ENCODE data around the gene PTPRG. TPM values are rescaled to one million over a fixed set of nuclear protein-coding genes. Genes with fewer than 3 reads are reported as not detected.

Gene PTPRG
- total and polyA plus RNA-seq, 2 of the 13 experiments (the other 11 are each of a cell fraction or from before 2014, with no cell fraction given), result 8.0 to 25.3 TPM

- no peak for FAIRE-seq
- H3K27ac ChIP-seq (ENCODE audit: extremely low read length, insufficient read depth, low read length), result no peak overlapping the region
- no peak for TF ChIP-seq SIX1 (CRISPR knock-in tag; IDR thresholded peaks at IDR 0.05; ENCODE audit: borderline replicate concordance)
- TF ChIP-seq, protein P1, sequence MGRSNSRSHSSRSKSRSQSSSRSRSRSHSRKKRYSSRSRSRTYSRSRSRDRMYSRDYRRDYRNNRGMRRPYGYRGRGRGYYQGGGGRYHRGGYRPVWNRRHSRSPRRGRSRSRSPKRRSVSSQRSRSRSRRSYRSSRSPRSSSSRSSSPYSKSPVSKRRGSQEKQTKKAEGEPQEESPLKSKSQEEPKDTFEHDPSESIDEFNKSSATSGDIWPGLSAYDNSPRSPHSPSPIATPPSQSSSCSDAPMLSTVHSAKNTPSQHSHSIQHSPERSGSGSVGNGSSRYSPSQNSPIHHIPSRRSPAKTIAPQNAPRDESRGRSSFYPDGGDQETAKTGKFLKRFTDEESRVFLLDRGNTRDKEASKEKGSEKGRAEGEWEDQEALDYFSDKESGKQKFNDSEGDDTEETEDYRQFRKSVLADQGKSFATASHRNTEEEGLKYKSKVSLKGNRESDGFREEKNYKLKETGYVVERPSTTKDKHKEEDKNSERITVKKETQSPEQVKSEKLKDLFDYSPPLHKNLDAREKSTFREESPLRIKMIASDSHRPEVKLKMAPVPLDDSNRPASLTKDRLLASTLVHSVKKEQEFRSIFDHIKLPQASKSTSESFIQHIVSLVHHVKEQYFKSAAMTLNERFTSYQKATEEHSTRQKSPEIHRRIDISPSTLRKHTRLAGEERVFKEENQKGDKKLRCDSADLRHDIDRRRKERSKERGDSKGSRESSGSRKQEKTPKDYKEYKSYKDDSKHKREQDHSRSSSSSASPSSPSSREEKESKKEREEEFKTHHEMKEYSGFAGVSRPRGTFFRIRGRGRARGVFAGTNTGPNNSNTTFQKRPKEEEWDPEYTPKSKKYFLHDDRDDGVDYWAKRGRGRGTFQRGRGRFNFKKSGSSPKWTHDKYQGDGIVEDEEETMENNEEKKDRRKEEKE (IDR thresholded peaks at IDR 0.05), result no peak
- H3K4me2 ChIP-seq (ENCODE audit: low read depth, low read length), result no peak overlapping the region
- no peaks in the 10 kb centered on the region for H3K9me3 ChIP-seq (ENCODE audit: low read length)
- BruUV-seq (replicated peaks), result no TSS peak
- H3K9ac ChIP-seq (ENCODE audit: insufficient read depth, low read depth, low read length), result no peak overlapping the region
- no peak for ATAC-seq
- no peak for DNase-seq (ENCODE audit: low spot score)
- H3K36me3 ChIP-seq (replicated peaks in 1 of 2; ENCODE audit: control insufficient read depth in 1 of 2, insufficient read depth in 2 of 2, low read length in 2 of 2), result peaks cover 1 to 6% of the 10 kb centered on the region in 2 experiments; a peak in 3 of 5 replicates
- no peak overlapping the region for H3K4me3 ChIP-seq (replicated peaks in 1 of 3; ENCODE audit: insufficient read depth in 1 of 3, low read depth in 2 of 3, low read length in 3 of 3)
- H3K4me1 ChIP-seq (ENCODE audit: insufficient read depth, low read length), result no peaks in the 10 kb centered on the region
- H3K27me3 ChIP-seq (ENCODE audit: control insufficient read depth in 1 of 2, insufficient read depth in 2 of 2, low read length in 2 of 2), result no peaks in the 10 kb centered on the region
- ChIA-PET CTCF (ENCODE audit: low intra/inter-chr PET ratio, low total read pairs) (no interaction called here), POLR2A (no interaction called here)
- H3K79me2 ChIP-seq (ENCODE audit: insufficient read depth, low read length), result no peaks in the 10 kb centered on the region
- in situ Hi-C loops (cut with HindIII; ENCODE audit: extremely low pct_ligation_motif_present, low pct_unique_long_range_greater_than_20kb) (no loop called here), intact Hi-C loops (cut with micrococcal nuclease; ENCODE audit: unreplicated experiment) (no loop called here)
- WGBS (ENCODE audit: low lambda C conversion rate), result 98% methylated on average over 12 of the region's 12 CpGs
- H4K20me1 ChIP-seq (ENCODE audit: insufficient read depth, low read length), result no peaks in the 10 kb centered on the region
- no peak overlapping the region for H2AFZ ChIP-seq (ENCODE audit: low read length)
Measured at GRCh38 chr3:62242831-62243509, 681.6 kb downstream of the PTPRG start.

DNA sequence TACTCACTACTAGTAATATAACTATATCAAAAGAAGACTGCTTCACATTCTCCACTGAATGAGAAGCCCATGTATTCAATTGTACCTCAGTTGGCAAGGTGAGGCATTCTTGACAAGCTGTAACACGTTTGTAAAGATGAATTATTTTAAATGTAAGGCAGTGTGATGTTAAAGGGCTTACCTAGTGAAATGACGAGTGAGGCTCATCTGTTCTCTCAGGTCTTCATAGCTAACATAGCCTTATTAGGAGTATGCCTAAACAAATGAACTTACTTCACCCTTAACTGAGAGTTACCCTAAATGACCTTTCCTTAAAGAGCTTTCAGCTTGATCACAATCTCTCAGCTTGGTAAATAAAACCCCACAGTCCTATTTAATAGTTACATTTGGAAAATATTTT lies 684.7 kb downstream of the PTPRG start:
- H3K4me3 ChIP-seq (replicated peaks in 1 of 3; ENCODE audit: insufficient read depth in 1 of 3, low read depth in 2 of 3, low read length in 3 of 3), result no peak overlapping the region
- no peak overlapping the region for H3K27ac ChIP-seq (ENCODE audit: extremely low read length, insufficient read depth, low read length)
- no peak overlapping the region for H3K9ac ChIP-seq (ENCODE audit: insufficient read depth, low read depth, low read length)
- WGBS (ENCODE audit: low lambda C conversion rate), result 98% methylated on average over 2 of the region's 2 CpGs
- in situ Hi-C loops (cut with HindIII; ENCODE audit: extremely low pct_ligation_motif_present, low pct_unique_long_range_greater_than_20kb) (no loop called here), intact Hi-C loops (cut with micrococcal nuclease; ENCODE audit: unreplicated experiment) (no loop called here)
- DNase-seq (ENCODE audit: low spot score), result no peak
- ATAC-seq, result no peak
- POLR2A ChIA-PET, result no interaction called here
- H4K20me1 ChIP-seq (ENCODE audit: insufficient read depth, low read length), result no peaks in the 10 kb centered on the region
- H3K27me3 ChIP-seq (ENCODE audit: control insufficient read depth in 1 of 2, insufficient read depth in 2 of 2, low read length in 2 of 2), result no peaks in the 10 kb centered on the region
- no peak overlapping the region for H3K4me2 ChIP-seq (ENCODE audit: low read depth, low read length)
- CTCF ChIA-PET (ENCODE audit: low intra/inter-chr PET ratio, low total read pairs), result no interaction called here
- no TSS peak for BruUV-seq (replicated peaks)
- H2AFZ ChIP-seq (ENCODE audit: low read length), result no peak overlapping the region
- H3K4me1 ChIP-seq (ENCODE audit: insufficient read depth, low read length), result no peaks in the 10 kb centered on the region
- H3K79me2 ChIP-seq (ENCODE audit: insufficient read depth, low read length), result no peaks in the 10 kb centered on the region
- peaks cover 1 to 6% of the 10 kb centered on the region in 2 experiments; a peak in 3 of 5 replicates for H3K36me3 ChIP-seq (replicated peaks in 1 of 2; ENCODE audit: control insufficient read depth in 1 of 2, insufficient read depth in 2 of 2, low read length in 2 of 2)
- H3K9me3 ChIP-seq (ENCODE audit: low read length), result no peaks in the 10 kb centered on the region
- FAIRE-seq, result no peak
- TF ChIP-seq TRIM24 (CRISPR knock-in tag; IDR thresholded peaks at IDR 0.05) (no peak), CCAR2 (optimal IDR thresholded peaks at IDR 0.05; ENCODE audit: low read depth, low read length) (no peak), ZSCAN9 (CRISPR knock-in tag; IDR thresholded peaks at IDR 0.05; ENCODE audit: borderline replicate concordance) (no peak), SETDB1 (CRISPR knock-in tag; IDR thresholded peaks at IDR 0.05; ENCODE audit: borderline replicate concordance) (no peak), RELA (CRISPR knock-in tag; IDR thresholded peaks at IDR 0.05) (no peak), ARNT2 (CRISPR knock-in tag; IDR thresholded peaks at IDR 0.05; ENCODE audit: low read depth) (no peak), ZNF230 (CRISPR knock-in tag; IDR thresholded peaks at IDR 0.05) (no peak), MAX (IDR thresholded peaks at IDR 0.05) (no peak), ZNF276 (CRISPR knock-in tag; IDR thresholded peaks at IDR 0.05; ENCODE audit: low read depth) (no peak), NONO (IDR thresholded peaks at IDR 0.05) (no peak), NONO (CRISPR knock-in tag; conservative IDR thresholded peaks at IDR 0.05) (no peak), HMG20A (CRISPR knock-in tag; IDR thresholded peaks at IDR 0.05; ENCODE audit: borderline replicate concordance) (no peak), CAMTA2 (CRISPR knock-in tag; IDR thresholded peaks at IDR 0.05; ENCODE audit: borderline replicate concordance) (no peak)

Data from HepG2 (cell line).